Neural progenitor cell (in vitro differentiated cells): Measurements from ENCODE around the gene PLCL1.

ENCODE experiments used
- CTCF ChIP-seq: fragments of 200-600 bp; sonication (generic); IDR thresholded peaks from 2 replicates; pipeline ENCODE4 v1.5.1; 2017; ENCODE audit warnings: antibody characterized with exemption, mild to moderate bottlenecking
- EZH2 ChIP-seq: fragments of 200-600 bp; sonication (generic); IDR thresholded peaks from 2 replicates; pipeline ENCODE4 v1.6.1; 2017; ENCODE audit warnings: antibody characterized with exemption, mild to moderate bottlenecking, moderate library complexity
- EZH2phosphoT487 ChIP-seq: fragments of 200-600 bp; sonication (generic); IDR thresholded peaks from 2 replicates; pipeline ENCODE4 v1.6.1; 2017; ENCODE audit warnings: antibody characterized with exemption

- TF ChIP-seq EZH2phosphoT487 (no peak), CTCF (no peak), EZH2 (no peak)
Observed at GRCh38 chr2:198080879-198081765, 276.7 kb downstream of the PLCL1 start.
